GM18861 (cell line): ENCODE data around the gene DOK6.
A peak's percentile ranks its signal among the peaks of the same experiment; 100 is the strongest.
"Not testable (repeated sequence)": the region's sequence is repeated elsewhere in the genome, so short reads cannot be mapped to it uniquely, and the experiment has no call there.

Experiments
- ATAC-seq: cut with Tn5 transposase; IDR thresholded peaks from one replicate; pipeline ENCODE4 v1.9.1; 2021; ENCODE audit not compliant: unreplicated experiment

Gene DOK6

GRCh38 chr18:69853051-69853450 lies 452.4 kb downstream of the DOK6 start:
- no peak for ATAC-seq

GRCh38 chr18:69854455-69854854 lies 453.8 kb downstream of the DOK6 start:
- no peak for ATAC-seq

GRCh38 chr18:69858897-69859296 lies 458.2 kb downstream of the DOK6 start:
- no peak for ATAC-seq

DNA sequence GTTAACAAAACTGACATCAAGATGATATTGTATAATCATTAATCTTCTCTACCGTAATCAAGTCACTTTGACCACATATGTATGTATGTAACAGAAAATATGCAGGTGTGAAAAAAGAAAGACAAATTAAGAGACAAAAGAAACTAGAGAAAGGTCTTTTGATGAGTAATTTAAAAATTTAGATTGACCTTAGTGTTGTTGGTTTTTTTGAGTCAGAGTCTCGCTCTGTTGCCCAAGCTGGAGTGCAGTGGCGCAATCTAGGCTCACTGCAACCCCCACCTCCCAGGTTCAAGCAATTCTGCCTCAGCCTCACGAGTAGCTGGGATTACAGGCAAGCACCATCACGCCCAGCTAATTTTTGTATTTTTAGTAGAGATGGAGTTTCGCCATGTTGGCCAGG lies 464.1 kb downstream of the DOK6 start:
- peak; percentile 92 for ATAC-seq

DNA sequence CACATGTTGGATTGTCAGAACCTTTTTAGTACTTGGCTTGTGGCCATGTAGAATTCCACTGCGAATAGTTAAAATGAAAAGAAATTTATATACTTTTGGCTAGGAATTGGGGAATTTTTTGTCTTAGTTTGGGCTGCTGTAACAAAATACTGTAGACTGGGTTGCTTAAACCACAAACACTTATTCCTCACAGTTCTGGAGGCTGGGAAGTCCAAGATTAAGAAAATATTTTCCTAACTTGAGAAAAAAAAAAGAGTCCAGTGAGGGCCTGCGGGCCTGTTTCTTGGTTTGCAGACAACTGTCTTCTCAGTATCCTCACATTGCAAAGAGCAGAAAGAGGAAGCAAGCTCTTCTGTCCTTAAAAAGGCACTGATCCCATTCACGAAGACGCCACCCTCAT lies 465.1 kb downstream of the DOK6 start:
- ATAC-seq: no peak

DNA sequence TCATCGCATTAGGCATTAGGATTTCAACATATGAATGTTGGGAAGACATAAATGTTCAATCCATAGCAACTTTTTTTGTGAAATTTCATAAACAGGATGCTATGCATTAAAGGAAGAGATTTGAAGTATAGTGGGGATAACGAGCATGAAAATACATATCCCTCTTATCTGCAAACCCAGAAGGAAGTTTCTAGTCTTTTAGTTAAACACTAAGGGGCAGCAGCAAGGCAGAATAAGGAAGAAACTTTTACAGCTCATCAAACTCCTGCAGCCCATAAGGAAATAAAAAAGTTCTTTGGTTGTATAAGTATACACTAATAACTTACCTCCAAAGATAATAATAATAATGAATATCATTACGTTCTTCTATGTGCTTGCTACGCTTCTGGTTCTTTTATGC lies 465.5 kb downstream of the DOK6 start:
- no peak for ATAC-seq

DNA sequence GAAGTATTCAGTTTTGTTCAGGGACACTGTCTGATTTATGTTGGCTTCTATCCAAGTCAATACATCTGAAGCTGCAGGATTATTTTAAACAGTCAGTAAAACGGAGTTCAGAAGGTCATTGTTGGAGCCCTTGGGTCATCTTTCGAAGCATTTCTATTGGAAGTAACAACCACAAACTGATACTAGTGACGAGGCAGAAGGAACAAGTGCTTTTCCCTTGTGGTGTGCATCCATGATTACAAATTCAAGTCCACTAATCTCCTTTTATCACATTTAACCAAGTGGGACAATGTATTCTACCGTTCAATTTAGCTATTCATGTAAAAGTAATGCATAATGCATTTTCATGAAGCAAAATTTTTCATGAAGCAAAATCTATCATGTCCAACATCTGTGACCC lies 470.0 kb downstream of the DOK6 start:
- ATAC-seq: no peak

DNA sequence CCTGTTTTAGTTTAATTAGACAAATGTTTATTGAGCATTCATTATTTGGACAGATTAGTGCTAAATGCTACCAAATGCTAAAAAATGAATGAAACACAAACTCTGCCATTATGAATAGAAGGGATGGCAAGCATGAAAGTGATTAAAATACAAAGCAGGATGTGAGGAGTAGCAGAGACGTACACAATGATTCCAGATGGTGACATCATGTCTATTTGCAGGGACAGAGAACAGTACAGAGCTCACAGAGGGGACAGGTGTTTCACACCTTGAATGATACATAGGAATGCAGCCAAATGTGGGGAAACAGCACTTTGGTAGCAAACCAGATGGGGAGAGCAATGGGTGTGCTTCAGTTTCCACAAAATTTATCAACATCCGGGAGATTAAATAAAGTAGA lies 470.7 kb downstream of the DOK6 start:
- no peak for ATAC-seq

- ATAC-seq: no peak
Measured at GRCh38 chr18:69872661-69873060, 472.0 kb downstream of the DOK6 start.

DNA sequence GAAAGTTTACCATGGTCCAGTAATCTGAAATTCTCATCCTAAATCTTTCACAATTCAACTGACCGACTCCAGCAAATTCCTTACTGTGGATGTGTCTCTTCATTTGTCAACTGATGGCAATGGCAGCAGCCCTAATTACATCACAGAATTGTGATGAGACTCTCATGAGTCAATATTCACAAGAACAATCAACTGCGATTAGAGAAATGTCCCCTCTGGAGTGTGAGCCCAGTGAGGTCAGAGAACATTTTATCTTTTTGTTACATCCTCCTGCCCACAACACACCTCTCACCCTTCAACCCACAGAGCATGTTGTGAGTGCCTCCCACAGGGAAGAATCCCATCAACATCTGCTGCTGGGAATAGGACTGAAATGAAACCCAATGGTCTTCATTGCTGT lies 473.4 kb downstream of the DOK6 start:
- no peak for ATAC-seq

- ATAC-seq: no peak
Measured at GRCh38 chr18:69876490-69876889, 475.8 kb downstream of the DOK6 start.

GRCh38 chr18:69878213-69878933 lies 477.7 kb downstream of the DOK6 start:
- ATAC-seq: no peak

DNA sequence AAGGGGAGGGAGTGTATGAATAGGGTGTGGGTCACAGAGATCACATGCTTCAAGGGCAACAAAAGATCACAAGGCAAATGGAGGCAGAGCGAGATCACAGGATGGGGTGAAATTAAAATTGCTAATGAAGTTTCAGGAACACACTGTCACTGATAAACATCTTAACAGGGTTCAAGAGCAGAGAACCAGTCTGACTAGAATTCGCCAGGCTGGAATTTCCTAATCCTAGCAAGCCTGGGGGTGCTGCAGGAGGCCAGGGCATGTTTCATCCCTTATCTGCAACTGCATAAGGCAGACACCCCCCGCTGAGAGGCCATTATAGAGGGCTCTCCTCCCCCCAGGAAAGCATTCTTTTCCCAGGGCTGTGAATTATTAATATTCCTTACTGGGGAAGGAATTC lies 478.4 kb downstream of the DOK6 start:
- ATAC-seq: not testable (repeated sequence)

DNA sequence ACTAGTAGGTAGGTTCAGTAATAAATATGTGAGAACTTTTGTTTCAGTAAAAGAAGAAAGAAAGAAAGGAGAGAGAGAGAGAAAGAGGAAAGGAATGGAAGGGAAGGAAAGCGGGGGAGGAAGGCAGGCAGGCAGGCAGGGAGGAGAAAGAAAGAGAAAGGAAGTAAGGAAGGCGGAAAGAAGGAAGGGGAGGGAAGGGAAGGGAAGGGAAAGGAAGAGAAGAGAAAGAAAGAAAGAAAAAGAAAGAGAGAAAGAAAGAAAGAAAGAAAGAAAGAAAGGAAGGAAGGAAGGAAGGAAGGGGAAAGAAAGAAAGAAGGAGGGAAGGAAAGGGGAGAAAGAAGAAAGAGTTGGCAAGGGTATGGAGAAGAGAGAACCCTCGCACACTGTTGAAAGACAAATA lies 479.4 kb downstream of the DOK6 start:
- no peak for ATAC-seq

GRCh38 chr18:69882965-69883668 lies 482.4 kb downstream of the DOK6 start:
- ATAC-seq: peak; percentile 37

- no peak for ATAC-seq
Measured at GRCh38 chr18:69883781-69884180, 483.1 kb downstream of the DOK6 start.

DNA sequence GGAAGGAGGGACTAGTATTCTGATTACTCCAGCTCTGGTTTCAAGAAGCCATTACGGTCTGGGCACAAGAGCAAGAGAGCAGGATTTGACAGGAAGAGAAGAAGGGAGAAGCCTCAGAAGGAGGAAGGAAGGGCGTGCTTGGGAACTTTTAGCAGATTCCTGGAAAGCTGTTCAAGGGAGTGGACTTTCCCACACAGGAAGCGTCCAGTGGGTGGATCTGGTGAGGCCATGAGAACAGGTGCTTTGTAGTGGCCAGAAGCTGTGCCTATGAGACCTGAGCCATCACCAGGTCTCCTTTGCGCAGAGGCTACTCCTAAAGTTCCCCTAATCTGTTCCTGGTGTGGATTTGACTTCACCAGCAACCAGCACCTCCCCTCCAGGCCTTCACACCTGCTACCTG lies 484.7 kb downstream of the DOK6 start:
- no peak for ATAC-seq

DNA sequence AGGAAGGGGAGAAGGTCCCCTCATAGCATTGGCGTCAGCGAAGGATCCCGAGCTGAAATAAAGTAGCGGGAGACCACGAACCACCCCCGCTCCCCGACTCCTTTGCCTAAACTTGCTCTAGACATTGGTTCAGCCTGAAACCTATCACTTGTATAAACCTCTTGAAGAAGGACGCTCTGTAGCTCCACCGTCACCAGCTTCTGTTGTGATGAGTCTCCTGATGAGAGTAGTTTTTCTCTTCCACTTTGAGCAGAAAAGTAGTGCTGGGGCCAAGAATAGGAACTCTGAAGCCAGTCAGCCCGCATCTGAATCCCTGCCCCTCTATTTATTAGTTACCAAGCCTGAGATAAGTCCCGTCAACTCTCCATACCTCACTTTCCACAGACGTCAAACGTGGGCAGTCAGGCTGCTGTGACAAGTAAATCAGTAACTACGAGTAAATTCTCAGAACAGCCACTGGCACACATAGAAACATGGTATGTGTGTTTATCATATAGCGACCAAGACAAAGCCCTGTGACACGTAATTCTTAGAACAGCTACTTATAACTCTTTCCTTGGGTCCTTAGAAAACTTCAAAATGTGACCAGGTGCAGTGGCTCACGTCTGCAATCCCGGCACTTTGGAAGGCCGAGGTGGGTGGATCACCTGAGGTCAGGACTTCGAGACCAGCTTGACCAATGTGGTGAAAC lies 485.3 kb downstream of the DOK6 start:
- ATAC-seq: peak; percentile 88

- ATAC-seq: no peak
Measured at GRCh38 chr18:69887256-69887655, 486.6 kb downstream of the DOK6 start.

DNA sequence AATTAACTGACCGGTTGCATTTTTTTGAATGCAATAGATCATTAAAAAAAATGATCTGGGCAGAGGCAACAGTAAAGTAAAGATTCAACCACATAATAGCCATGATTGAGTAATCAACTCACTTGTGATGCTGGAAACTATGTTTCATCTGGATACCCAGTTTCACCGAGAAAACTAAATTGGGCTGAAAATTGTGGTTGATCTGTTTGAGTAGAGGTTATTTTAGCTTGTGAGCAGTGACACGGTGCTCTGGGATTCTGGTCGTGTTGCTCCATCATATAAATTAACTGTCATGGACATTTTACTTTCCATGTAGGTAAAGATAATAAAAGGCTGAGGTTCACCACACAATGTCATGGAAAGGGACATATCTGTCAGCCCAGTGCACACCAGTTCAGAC lies 488.3 kb downstream of the DOK6 start:
- ATAC-seq: no peak

- no peak for ATAC-seq
Measured at GRCh38 chr18:69890558-69890957, 489.9 kb downstream of the DOK6 start.

- ATAC-seq: no peak
Measured at GRCh38 chr18:69894467-69894866, 493.8 kb downstream of the DOK6 start.
